HepG2 (cell line): ENCODE results near the gene GTF2H1. TPM values are rescaled to one million over a fixed set of nuclear protein-coding genes. Genes with fewer than 3 reads are reported as not detected.
A peak's percentile ranks its signal among the peaks of the same experiment; 100 is the strongest.

Source experiments
- ARNT ChIP-seq: fragments of 450-650 bp; IDR thresholded peaks from 2 replicates; pipeline ENCODE4 v1.6.1; 2017
- CENPX ChIP-seq: sonication (generic); formaldehyde crosslinking; IDR thresholded peaks from 2 replicates; pipeline ENCODE4 v1.9.0; 2021; ENCODE audit warnings: mild to moderate bottlenecking, missing genetic modification reagents, moderate library complexity
- CHD4 ChIP-seq: fragments of 200-600 bp; sonication (generic); IDR thresholded peaks from 2 replicates; pipeline ENCODE4 v1.7.0; 2017; ENCODE audit warnings: mild to moderate bottlenecking, low read length, borderline replicate concordance
- FOSL1 ChIP-seq: sonication (generic); formaldehyde crosslinking; IDR thresholded peaks from 2 replicates; pipeline ENCODE4 v1.9.0; 2021; ENCODE audit warnings: missing genetic modification reagents, borderline replicate concordance
- FOXO1 ChIP-seq: sonication (generic); formaldehyde crosslinking; IDR thresholded peaks from 2 replicates; pipeline ENCODE4 v1.4.0; 2020; ENCODE audit warnings: missing genetic modification reagents
- GATA4 ChIP-seq: sonication (generic); IDR thresholded peaks from 2 replicates; pipeline ENCODE4 v1.6.1; 2016; ENCODE audit warnings: antibody characterized with exemption, low read depth, borderline replicate concordance
- HDAC2 ChIP-seq: sonication (generic); formaldehyde crosslinking; IDR thresholded peaks from 2 replicates; pipeline ENCODE4 v1.4.0; 2020; ENCODE audit warnings: missing genetic modification reagents
- KDM6A ChIP-seq: IDR thresholded peaks from 2 replicates; pipeline ENCODE4 v1.6.1; 2016; ENCODE audit warnings: low read depth
- MTF2 ChIP-seq: sonication (generic); formaldehyde crosslinking; IDR thresholded peaks from 2 replicates; pipeline ENCODE4 v1.5.0; 2020; ENCODE audit warnings: missing genetic modification reagents, borderline replicate concordance
- PHF8 ChIP-seq: sonication (generic); formaldehyde crosslinking; IDR thresholded peaks from 2 replicates; pipeline ENCODE4 v1.5.0; 2020; ENCODE audit warnings: missing genetic modification reagents
- SP5 ChIP-seq: IDR thresholded peaks from 2 replicates; pipeline ENCODE4 v1.6.1; 2016; ENCODE audit warnings: low read depth, borderline replicate concordance
- SRF ChIP-seq: IDR thresholded peaks from 2 replicates; pipeline ENCODE4 v1.6.1; 2011; ENCODE audit warnings: mild to moderate bottlenecking, low read depth, low read length, moderate library complexity
- ZC3H13 ChIP-seq: sonication (generic); formaldehyde crosslinking; IDR thresholded peaks from 2 replicates; pipeline ENCODE4 v1.8.1; 2023; ENCODE audit warnings: mild to moderate bottlenecking, missing genetic modification reagents, moderate library complexity
- ZNF329 ChIP-seq: sonication (generic); formaldehyde crosslinking; IDR thresholded peaks from 2 replicates; pipeline ENCODE4 v1.9.0; 2021; ENCODE audit warnings: low read depth, mild to moderate bottlenecking, missing genetic modification reagents
- ZNF337 ChIP-seq: sonication (generic); formaldehyde crosslinking; IDR thresholded peaks from 2 replicates; pipeline ENCODE4 v1.5.1; 2020; ENCODE audit warnings: missing genetic modification reagents, low read depth, mild to moderate bottlenecking, borderline replicate concordance
- polyA plus RNA-seq, 8 experiments: library from polyadenylated mRNA; depleted of rRNA in 3 of 8; stranded (reverse) in 7 of 8; unstranded in 1 of 8; fragments of >200 nt; fragmentation: Illumina TruSeq in 4 of 8; extraction: Trizol in 4 of 8; gene quantifications; 2 replicates each; pipeline versions ENCODE4 v1.2.1 to v1.2.3, GENCODE V29; 2011 to 2016; ENCODE audit warnings: low read depth in 4 of 8, missing spikeins in 1 of 8, mixed read lengths in 1 of 8; ENCODE audit not compliant: insufficient read depth in 1 of 8
- total RNA-seq, 5 experiments: library from RNA; depleted of rRNA; stranded (reverse); fragments of >200 nt; fragmentation: Illumina TruSeq; extraction: Trizol; gene quantifications; 2 replicates each; pipeline ENCODE4 v1.2.3, GENCODE V29; 2016; ENCODE audit warnings: low read depth in 1 of 5
- TF ChIP-seq, protein P1 (sequence below): sonication (generic); formaldehyde crosslinking; IDR thresholded peaks from 2 replicates; pipeline ENCODE4 v1.8.1; 2023; ENCODE audit warnings: mild to moderate bottlenecking, moderate library complexity, missing genetic modification reagents
- TF ChIP-seq, protein P2 (sequence below): sonication (generic); formaldehyde crosslinking; IDR thresholded peaks from 2 replicates; pipeline ENCODE4 v1.9.0; 2022; ENCODE audit warnings: low read depth, missing genetic modification reagents
- TF ChIP-seq, protein P3 (sequence below): sonication (generic); formaldehyde crosslinking; IDR thresholded peaks from 2 replicates; pipeline ENCODE4 v1.5.1; 2020; ENCODE audit warnings: missing genetic modification reagents, mild to moderate bottlenecking, borderline replicate concordance
- TF ChIP-seq, protein P4 (sequence below): sonication (generic); formaldehyde crosslinking; IDR thresholded peaks from 2 replicates; pipeline ENCODE4 v1.8.0; 2022; ENCODE audit warnings: mild to moderate bottlenecking, missing genetic modification reagents, moderate library complexity
- TF ChIP-seq, protein P5 (sequence below): sonication (generic); formaldehyde crosslinking; IDR thresholded peaks from 2 replicates; pipeline ENCODE4 v1.4.0; 2020; ENCODE audit warnings: missing genetic modification reagents
- TF ChIP-seq, protein P6 (sequence below): sonication (generic); formaldehyde crosslinking; IDR thresholded peaks from 2 replicates; pipeline ENCODE4 v1.8.0; 2022; ENCODE audit warnings: low read depth, missing genetic modification reagents

The GTF2H1 gene
- total and polyA plus RNA-seq, 2 of the 13 experiments (the other 11 are each of a cell fraction or from before 2014, with no cell fraction given) = 15.7 to 51.4 TPM

DNA sequence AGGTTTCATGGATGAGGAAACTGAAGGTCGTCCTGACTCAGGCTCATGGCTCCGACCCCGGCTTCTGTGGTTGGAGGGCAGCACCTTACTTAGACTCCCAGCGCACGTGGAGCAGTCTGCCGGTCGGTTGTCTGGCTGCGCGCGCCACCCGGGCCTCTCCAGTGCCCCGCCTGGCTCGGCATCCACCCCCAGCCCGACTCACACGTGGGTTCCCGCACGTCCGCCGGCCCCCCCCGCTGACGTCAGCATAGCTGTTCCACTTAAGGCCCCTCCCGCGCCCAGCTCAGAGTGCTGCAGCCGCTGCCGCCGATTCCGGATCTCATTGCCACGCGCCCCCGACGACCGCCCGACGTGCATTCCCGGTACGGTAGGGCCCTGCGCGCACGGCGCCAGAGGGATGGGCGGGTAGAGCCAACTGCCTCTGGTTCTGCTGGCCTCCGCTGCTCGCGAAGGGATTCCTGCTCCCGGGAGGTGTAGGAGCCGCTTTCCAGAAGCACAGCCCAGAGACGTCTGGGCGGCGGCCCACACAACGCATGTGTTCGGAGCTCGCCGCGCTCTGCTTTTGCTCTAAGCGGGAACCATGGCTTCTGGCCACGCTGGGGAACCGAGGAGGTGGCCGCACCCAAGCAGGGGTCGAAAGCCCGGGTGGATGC, 72.0 kb downstream of the GTF2H1 start, which contains the start of gene LDHA (continued):
- TF ChIP-seq ZNF329 (CRISPR knock-in tag) (peak; percentile 92), ARNT (no peak), KDM6A (CRISPR knock-in tag) (no peak), ZNF337 (peak; percentile 87; the same call in 1 of the 2 replicates), MTF2 (CRISPR knock-in tag) (peak; percentile 29; the same call in 1 of the 2 replicates), HDAC2 (CRISPR knock-in tag) (peak; percentile 94), GATA4 (peak; percentile 87), CENPX (CRISPR knock-in tag) (no peak), PHF8 (CRISPR knock-in tag) (peak; percentile 89), SP5 (peak; percentile 83), FOSL1 (CRISPR knock-in tag) (no peak), CHD4 (no peak), SRF (no peak), FOXO1 (CRISPR knock-in tag) (no peak; the same call in 1 of the 2 replicates), ZC3H13 (peak; percentile 97)
- TF ChIP-seq, protein P1, sequence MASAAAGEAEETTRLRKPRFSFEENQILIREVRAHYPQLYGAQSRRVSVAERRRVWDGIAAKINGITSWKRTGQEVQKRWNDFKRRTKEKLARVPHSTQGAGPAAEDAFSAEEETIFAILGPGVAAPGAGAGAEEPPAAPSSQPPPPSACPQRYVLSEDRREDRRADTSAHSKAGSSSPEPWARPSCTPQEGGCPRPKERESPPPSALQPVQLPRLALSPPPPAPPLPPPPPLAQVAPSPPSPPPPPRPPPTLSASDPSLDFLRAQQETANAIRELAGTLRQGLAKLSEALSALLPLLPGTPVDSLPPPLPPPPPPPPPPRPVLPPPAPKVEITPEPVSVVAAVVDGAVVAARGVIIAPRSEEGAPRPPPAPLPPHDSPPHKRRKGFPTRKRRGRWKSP = peak; percentile 95
- TF ChIP-seq, protein P2, sequence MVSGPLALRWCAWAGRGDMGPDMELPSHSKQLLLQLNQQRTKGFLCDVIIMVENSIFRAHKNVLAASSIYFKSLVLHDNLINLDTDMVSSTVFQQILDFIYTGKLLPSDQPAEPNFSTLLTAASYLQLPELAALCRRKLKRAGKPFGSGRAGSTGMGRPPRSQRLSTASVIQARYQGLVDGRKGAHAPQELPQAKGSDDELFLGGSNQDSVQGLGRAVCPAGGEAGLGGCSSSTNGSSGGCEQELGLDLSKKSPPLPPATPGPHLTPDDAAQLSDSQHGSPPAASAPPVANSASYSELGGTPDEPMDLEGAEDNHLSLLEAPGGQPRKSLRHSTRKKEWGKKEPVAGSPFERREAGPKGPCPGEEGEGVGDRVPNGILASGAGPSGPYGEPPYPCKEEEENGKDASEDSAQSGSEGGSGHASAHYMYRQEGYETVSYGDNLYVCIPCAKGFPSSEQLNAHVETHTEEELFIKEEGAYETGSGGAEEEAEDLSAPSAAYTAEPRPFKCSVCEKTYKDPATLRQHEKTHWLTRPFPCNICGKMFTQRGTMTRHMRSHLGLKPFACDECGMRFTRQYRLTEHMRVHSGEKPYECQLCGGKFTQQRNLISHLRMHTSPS = peak; percentile 74
- TF ChIP-seq, protein P3, sequence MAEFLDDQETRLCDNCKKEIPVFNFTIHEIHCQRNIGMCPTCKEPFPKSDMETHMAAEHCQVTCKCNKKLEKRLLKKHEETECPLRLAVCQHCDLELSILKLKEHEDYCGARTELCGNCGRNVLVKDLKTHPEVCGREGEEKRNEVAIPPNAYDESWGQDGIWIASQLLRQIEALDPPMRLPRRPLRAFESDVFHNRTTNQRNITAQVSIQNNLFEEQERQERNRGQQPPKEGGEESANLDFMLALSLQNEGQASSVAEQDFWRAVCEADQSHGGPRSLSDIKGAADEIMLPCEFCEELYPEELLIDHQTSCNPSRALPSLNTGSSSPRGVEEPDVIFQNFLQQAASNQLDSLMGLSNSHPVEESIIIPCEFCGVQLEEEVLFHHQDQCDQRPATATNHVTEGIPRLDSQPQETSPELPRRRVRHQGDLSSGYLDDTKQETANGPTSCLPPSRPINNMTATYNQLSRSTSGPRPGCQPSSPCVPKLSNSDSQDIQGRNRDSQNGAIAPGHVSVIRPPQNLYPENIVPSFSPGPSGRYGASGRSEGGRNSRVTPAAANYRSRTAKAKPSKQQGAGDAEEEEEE (CRISPR knock-in tag) = no peak
- TF ChIP-seq, protein P4, sequence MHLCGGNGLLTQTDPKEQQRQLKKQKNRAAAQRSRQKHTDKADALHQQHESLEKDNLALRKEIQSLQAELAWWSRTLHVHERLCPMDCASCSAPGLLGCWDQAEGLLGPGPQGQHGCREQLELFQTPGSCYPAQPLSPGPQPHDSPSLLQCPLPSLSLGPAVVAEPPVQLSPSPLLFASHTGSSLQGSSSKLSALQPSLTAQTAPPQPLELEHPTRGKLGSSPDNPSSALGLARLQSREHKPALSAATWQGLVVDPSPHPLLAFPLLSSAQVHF = peak; percentile 95
- TF ChIP-seq, protein P5, sequence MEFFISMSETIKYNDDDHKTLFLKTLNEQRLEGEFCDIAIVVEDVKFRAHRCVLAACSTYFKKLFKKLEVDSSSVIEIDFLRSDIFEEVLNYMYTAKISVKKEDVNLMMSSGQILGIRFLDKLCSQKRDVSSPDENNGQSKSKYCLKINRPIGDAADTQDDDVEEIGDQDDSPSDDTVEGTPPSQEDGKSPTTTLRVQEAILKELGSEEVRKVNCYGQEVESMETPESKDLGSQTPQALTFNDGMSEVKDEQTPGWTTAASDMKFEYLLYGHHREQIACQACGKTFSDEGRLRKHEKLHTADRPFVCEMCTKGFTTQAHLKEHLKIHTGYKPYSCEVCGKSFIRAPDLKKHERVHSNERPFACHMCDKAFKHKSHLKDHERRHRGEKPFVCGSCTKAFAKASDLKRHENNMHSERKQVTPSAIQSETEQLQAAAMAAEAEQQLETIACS (CRISPR knock-in tag) = peak; percentile 54; the same call in 1 of the 2 replicates
- TF ChIP-seq, protein P6, sequence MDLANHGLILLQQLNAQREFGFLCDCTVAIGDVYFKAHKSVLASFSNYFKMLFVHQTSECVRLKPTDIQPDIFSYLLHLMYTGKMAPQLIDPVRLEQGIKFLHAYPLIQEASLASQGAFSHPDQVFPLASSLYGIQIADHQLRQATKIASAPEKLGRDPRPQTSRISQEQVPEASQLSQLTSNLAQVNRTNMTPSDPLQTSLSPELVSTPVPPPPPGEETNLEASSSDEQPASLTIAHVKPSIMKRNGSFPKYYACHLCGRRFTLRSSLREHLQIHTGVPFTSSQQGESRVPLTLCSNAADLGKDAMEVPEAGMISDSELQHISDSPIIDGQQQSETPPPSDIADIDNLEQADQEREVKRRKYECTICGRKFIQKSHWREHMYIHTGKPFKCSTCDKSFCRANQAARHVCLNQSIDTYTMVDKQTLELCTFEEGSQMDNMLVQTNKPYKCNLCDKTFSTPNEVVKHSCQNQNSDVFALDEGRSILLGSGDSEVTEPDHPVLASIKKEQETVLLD (CRISPR knock-in tag) = peak; percentile 82
